ENCODE data around the gene CHID1.
A peak's percentile ranks its signal among the peaks of the same experiment; 100 is the strongest.

CHID1 gene

DNA sequence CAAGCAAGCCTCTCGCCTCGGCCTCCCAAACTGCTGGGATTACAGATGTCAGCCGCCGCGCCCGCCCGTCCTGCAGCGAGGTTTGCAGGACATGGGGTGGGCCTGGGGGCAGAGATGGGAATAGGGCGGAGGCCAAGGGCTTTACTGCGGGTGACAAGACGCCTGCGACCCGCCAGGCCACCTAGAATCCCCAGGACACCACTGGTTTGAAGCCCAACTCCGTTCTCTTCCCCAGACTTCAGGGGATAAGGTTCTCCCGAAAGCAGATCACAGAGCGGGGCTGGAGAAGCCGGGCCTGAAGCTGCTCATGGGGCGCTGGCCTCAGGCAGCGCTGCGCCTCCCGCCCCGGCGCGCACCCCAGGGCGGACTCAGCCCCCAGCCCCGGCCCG lies 68.6 kb downstream of the CHID1 start:
- H3K27ac Mint-ChIP-seq, result peak overlapping the region; percentile 70
- peaks cover 18% of the 10 kb centered on the region for H3K4me1 Mint-ChIP-seq (ENCODE audit: low read depth)
- peaks cover 2% of the 10 kb centered on the region for H3K36me3 Mint-ChIP-seq (ENCODE audit: low read depth)
- H3K4me3 Mint-ChIP-seq, result peak overlapping the region; percentile 85
- no peaks in the 10 kb centered on the region for H3K9me3 Mint-ChIP-seq
- H3K27me3 Mint-ChIP-seq (ENCODE audit: low read depth), result no peaks in the 10 kb centered on the region

DNA sequence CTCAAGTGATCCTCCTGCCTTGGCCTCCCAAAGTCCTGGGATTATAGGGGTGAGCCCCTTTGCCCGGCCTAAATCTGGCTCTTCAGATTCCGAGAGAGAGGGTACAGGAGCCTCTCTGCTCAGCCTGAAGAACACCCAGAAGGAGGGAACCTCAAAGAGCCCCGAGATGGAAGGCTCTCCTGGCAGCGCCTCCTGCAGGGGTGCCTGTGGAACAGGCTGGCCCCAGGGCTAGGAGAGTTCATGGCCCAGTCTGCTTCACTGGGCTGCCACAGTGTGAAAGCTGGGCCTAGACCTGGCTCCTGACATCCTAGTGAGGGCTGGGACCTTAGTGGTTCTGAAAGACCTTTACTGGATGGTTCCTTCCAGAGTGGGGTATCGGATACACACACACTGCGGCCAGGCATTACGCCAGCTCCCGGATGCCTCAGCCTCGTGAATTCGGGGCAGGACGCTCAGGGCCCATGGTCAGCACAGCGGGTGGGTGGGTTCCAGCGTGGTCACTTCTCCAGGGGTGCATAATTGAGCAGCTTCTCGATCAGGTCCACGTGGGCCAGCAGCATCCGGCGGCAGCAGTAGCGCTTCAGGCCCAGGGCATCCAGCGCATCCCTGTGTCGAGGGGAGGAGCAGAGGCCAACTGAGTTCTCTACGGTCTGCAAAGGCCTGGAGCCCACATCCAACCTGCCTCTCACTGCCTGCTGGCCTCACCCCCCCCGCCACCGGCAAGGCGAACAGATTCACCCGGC lies 70.6 kb downstream of the CHID1 start:
- Mint-ChIP-seq H3K9me3 (no peaks in the 10 kb centered on the region), H3K27me3 (ENCODE audit: low read depth) (no peaks in the 10 kb centered on the region), H3K4me3 (peak overlapping the region; percentile 85), H3K36me3 (ENCODE audit: low read depth) (peaks cover 3% of the 10 kb centered on the region), H3K4me1 (ENCODE audit: low read depth) (peaks cover 18% of the 10 kb centered on the region), H3K27ac (no peak overlapping the region)

DNA sequence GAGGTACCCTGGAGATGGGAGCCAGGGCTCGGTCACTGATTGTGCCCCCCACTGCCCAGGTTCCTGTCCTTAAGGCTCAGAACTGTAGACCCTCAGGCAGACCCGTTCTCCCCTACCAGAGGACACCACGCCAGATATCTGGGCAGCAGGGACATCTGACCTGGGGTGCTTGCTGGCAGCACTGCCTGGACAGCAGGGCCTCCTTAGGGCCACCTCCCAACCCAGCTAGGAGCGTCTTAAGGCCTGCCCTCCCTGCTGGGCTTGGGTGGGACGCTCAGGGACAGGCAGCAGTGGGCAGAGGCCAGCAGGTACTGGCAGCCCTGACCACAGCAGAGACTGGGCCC lies 71.4 kb downstream of the CHID1 start:
- H3K9me3 Mint-ChIP-seq, result no peaks in the 10 kb centered on the region
- no peaks in the 10 kb centered on the region for H3K27me3 Mint-ChIP-seq (ENCODE audit: low read depth)
- peaks cover 3% of the 10 kb centered on the region for H3K36me3 Mint-ChIP-seq (ENCODE audit: low read depth)
- H3K4me1 Mint-ChIP-seq (ENCODE audit: low read depth), result peaks cover 15% of the 10 kb centered on the region
- no peak overlapping the region for H3K4me3 Mint-ChIP-seq
- H3K27ac Mint-ChIP-seq, result no peak overlapping the region

DNA sequence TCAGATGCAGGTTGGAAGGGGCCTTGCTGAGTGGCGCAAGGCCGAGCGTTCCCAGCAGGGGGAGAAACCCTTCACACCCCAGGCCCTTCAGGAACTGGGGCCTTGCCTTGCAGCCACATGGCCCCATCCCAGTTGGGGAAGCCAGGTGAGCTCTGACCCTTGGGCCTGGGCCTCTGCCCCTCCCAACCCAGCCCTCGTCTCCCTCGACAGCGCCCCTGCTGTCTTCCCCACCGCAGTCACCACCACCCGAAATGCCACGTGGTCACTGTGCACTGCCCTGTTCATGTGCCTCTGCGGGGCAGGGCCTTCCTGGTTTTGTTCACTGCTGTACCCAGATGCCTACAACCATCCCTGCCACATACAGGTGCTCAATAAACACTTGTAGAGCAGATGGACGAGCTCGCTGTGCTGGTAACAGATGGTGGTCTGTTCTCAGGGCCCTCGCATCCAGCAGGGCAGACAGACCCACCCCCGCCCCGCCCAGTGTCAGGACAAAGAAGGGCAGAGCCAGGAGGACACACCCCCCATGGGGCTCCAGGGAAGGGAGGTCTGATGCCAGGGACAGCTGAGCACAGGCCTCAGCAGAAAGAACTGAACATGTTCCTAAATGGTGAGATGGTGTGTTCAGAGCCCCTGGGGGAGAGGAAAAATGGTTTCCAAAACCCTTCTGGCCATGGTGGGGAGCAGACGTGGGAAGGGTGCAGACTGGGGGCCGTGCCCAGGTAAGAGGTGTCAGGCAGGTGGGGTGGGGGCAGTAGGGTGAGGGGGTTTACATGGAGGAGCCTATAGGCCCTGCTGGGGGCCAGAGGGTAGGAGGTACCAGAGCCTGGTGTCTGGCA lies 72.0 kb downstream of the CHID1 start:
- H3K9me3 Mint-ChIP-seq, result no peaks in the 10 kb centered on the region
- H3K27ac Mint-ChIP-seq, result no peak overlapping the region
- no peaks in the 10 kb centered on the region for H3K27me3 Mint-ChIP-seq (ENCODE audit: low read depth)
- H3K36me3 Mint-ChIP-seq (ENCODE audit: low read depth), result peaks cover 3% of the 10 kb centered on the region
- no peak overlapping the region for H3K4me3 Mint-ChIP-seq
- H3K4me1 Mint-ChIP-seq (ENCODE audit: low read depth), result peaks cover 12% of the 10 kb centered on the region

DNA sequence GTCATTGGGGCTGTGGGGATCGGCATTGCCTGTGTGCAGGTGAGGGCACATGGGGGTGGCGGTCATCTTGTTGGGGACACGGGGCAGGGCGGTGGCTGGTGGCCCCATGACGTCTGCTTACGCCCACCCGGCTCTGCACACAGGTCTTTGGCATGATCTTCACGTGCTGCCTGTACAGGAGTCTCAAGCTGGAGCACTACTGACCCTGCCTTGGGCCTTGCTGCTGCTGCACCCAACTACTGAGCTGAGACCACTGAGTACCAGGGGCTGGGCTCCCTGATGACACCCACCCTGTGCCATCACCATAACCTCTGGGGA lies 72.7 kb downstream of the CHID1 start:
- Mint-ChIP-seq H3K36me3 (ENCODE audit: low read depth) (peaks cover 3% of the 10 kb centered on the region), H3K27ac (no peak overlapping the region), H3K27me3 (ENCODE audit: low read depth) (no peaks in the 10 kb centered on the region), H3K4me1 (ENCODE audit: low read depth) (peaks cover 11% of the 10 kb centered on the region), H3K9me3 (no peaks in the 10 kb centered on the region), H3K4me3 (no peak overlapping the region)

DNA sequence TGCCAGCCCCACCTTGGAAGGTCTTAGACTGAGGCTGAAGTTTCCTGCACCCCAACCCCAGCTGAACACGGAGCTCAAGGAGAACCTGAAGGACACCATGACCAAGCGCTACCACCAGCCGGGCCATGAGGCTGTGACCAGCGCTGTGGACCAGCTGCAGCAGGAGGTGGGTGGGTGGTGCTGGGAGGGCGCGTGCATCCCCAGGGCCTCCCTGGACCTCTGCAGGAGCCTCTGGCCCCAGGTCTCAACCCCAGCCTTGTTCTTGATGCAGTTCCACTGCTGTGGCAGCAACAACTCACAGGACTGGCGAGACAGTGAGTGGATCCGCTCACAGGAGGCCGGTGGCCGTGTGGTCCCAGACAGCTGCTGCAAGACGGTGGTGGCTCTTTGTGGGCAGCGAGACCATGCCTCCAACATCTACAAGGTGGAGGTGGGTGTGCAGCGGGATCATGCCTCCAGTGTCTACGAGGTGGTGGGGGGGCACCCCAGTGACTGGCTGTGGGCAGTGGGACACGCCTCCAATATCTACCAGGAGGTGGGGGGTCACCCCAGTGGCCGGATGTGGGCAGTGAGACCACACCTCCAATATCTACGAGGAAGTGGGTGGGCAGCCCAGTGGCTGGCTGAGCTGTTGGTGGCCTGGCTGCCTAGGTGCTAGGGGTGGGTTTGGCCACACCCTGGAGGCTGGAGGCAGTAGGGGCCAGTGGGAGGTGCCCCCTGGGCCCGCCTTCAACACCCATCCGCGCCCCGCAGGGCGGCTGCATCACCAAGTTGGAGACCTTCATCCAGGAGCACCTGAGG lies 73.2 kb downstream of the CHID1 start:
- H3K4me1 Mint-ChIP-seq (ENCODE audit: low read depth), result peaks cover 11% of the 10 kb centered on the region
- no peaks in the 10 kb centered on the region for H3K27me3 Mint-ChIP-seq (ENCODE audit: low read depth)
- peaks cover 3% of the 10 kb centered on the region for H3K36me3 Mint-ChIP-seq (ENCODE audit: low read depth)
- no peak overlapping the region for H3K27ac Mint-ChIP-seq
- no peak overlapping the region for H3K4me3 Mint-ChIP-seq
- H3K9me3 Mint-ChIP-seq, result no peaks in the 10 kb centered on the region

DNA sequence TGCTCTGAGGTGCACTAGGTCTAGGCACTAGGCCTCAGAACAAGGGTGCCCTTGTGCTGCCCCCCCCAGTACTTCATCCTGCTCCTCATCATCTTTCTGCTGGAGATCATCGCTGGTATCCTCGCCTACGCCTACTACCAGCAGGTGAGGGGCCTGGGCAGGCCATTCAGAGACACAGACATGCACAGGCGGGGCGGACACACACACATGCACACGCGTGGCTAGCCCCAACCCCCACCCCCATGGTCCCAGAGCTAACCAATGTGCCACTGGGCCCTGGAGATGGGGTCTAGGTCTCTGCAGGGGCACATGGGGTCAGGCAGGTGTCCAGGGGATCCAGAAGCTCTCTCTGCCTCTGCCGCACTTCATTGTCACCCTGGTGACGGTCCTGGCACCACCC lies 73.9 kb downstream of the CHID1 start:
- H3K4me3 Mint-ChIP-seq, result no peak overlapping the region
- no peak overlapping the region for H3K27ac Mint-ChIP-seq
- H3K9me3 Mint-ChIP-seq, result no peaks in the 10 kb centered on the region
- peaks cover 3% of the 10 kb centered on the region for H3K36me3 Mint-ChIP-seq (ENCODE audit: low read depth)
- H3K4me1 Mint-ChIP-seq (ENCODE audit: low read depth), result peaks cover 11% of the 10 kb centered on the region
- H3K27me3 Mint-ChIP-seq (ENCODE audit: low read depth), result peaks cover 7% of the 10 kb centered on the region

DNA sequence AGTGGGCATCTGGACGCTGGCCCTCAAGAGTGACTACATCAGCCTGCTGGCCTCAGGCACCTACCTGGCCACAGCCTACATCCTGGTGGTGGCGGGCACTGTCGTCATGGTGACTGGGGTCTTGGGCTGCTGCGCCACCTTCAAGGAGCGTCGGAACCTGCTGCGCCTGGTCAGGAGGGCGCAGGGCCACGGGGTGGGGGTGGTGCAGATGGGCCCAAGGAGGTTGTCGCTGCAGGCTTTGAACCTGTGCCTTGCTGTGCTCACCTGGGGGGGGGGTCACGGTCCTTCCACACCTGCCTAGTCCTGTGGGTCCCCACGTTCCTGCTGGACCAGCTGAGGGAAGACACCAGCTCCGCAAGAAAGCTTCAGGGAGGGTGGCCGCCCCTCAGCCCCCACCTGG lies 74.3 kb downstream of the CHID1 start:
- H3K27me3 Mint-ChIP-seq (ENCODE audit: low read depth), result peaks cover 11% of the 10 kb centered on the region
- peaks cover 11% of the 10 kb centered on the region for H3K4me1 Mint-ChIP-seq (ENCODE audit: low read depth)
- no peaks in the 10 kb centered on the region for H3K9me3 Mint-ChIP-seq
- H3K4me3 Mint-ChIP-seq, result no peak overlapping the region
- peaks cover 3% of the 10 kb centered on the region for H3K36me3 Mint-ChIP-seq (ENCODE audit: low read depth)
- H3K27ac Mint-ChIP-seq, result no peak overlapping the region

DNA sequence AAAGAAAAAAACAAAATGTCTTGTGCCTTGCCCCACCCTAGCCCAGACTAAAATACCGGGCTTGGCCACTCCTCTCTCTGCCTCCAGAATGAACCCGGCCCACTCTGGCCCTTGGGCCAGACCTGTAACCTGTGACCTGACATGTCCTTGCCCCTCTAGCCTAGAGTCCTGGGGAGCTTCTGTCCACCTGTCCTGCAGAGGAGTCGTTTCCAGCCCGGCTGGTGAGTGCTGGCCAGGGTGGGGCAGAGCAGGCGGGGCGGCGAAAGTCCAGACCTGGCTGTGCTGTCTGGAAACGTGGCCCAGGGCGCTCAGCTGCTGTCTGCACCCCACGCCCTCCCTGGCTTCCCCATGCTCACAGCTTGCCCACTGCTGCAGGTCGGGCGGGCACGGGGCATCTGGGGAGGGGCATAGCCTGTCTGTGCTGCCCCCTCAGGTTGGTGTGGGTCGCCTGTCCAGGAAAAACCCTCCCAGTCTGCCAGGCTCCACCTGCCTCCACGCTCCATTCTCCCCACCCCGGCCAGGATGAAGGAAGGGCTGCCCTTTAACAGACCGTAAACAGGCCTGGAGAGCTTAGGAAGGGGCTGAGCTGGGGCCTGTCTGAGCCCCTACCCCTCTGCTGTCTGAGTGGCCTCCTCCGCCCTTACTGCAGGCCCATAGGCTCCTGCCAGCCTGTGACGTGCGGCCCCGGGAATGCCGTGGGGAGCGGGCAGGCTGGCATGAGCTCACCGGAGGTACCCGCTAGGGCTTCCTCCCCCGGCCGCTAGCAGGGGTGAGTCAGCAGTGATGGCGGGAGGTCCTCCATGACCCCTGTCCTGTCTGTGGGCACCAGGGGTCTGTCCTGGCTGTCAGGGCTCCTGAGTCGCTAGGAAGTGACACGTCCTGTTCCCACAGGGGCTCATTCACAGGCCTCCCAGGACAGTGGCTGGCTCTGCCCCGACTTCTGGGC lies 76.0 kb downstream of the CHID1 start:
- Mint-ChIP-seq H3K27ac (no peak overlapping the region), H3K4me1 (ENCODE audit: low read depth) (peaks cover 2% of the 10 kb centered on the region), H3K36me3 (ENCODE audit: low read depth) (peaks cover 3% of the 10 kb centered on the region), H3K9me3 (no peaks in the 10 kb centered on the region), H3K4me3 (no peak overlapping the region), H3K27me3 (ENCODE audit: low read depth) (peaks cover 19% of the 10 kb centered on the region)

DNA sequence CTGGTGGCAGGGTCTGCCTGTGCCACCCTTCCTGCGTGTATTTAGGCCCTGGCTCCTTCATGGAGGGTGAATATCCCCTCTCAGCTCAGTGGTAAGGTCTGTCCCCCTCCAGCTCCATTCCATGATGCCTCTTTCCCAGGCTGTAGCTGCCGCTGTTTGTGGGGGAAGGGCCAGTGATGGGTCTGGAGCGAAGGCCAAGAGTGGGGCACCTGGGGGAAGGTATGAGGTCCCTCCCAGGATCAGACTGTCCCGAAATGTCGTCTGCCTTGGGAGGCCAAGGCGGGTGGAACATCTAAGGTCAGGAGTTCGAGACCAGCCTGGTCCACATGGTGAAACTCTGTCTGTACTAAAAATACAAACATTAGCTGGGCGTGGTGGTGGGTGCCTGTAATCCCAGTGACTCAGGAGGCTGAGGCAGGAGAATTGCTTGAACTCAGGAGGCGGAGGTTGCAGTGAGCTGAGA lies 76.7 kb downstream of the CHID1 start:
- peaks cover 26% of the 10 kb centered on the region for H3K27me3 Mint-ChIP-seq (ENCODE audit: low read depth)
- H3K27ac Mint-ChIP-seq, result no peak overlapping the region
- peaks cover 2% of the 10 kb centered on the region for H3K4me1 Mint-ChIP-seq (ENCODE audit: low read depth)
- H3K4me3 Mint-ChIP-seq, result peak overlapping the region; percentile 42
- H3K36me3 Mint-ChIP-seq (ENCODE audit: low read depth), result peaks cover 1% of the 10 kb centered on the region
- no peaks in the 10 kb centered on the region for H3K9me3 Mint-ChIP-seq

DNA sequence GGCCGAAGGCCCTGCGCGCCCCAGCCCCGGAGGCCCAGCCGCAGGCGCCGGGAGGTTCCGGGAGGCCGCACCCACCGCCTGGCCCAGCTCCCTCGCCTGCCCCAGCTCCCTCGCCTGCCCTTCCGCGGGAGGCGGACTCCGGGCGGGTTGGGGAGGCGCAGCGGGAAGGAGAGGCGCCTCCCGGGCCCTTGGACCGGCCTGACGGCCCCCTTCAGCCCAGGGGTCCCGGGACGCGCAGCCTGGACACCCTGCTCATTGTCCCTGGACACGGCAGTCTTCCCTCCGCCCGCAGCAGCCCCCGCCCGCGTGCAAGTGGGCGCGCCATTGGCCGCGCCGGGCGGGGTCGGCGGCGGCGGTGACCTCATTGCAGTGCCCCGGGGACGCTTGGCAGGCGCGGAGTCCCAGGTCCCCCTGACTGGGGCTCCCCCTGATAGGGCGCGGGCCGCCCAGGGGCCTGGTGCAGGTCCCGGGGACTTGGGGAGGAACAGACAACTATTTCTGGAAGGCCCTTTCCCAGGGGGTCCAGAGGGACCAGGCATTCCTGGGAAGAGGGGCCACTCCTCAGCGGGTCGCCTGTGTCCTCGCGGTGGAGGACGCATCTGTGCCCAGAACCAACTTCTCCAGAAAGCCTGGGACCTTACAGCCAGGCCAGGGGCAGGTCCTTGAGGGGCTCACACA lies 77.4 kb downstream of the CHID1 start:
- no peak overlapping the region for H3K27ac Mint-ChIP-seq
- no peaks in the 10 kb centered on the region for H3K9me3 Mint-ChIP-seq
- H3K36me3 Mint-ChIP-seq (ENCODE audit: low read depth), result peaks cover 1% of the 10 kb centered on the region
- H3K27me3 Mint-ChIP-seq (ENCODE audit: low read depth), result peaks cover 32% of the 10 kb centered on the region
- H3K4me3 Mint-ChIP-seq, result no peak overlapping the region
- peaks cover 2% of the 10 kb centered on the region for H3K4me1 Mint-ChIP-seq (ENCODE audit: low read depth)

DNA sequence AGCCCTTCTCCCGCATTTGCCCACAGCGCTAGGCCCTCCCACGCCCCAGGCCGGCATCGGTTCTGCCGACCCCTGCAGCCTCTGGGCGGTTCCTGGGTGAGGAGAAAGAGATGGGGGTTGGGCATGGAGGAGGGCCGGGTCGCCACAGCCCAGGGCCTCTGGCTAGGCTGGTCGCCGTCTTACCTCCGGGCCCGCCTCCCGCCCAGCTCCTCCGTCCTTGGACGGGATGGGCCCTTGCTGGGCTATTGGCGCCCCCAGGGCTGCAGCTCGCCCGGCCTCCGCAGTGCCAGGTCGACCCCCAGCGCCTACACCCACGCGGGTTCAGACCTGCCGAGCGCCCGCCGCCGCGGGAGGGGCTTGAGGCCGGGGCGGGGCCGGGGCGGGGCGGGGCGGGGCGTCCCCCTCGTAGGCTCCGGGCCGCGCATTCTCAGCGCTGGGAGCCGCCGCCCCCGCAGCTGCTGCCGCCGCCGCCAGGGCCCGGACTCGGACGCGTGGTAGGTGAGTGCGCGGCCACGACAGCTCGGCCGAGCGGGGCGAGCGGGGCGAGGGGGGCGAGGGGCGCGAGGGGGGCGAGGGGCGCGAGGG lies 78.0 kb downstream of the CHID1 start, which contains the start of gene CD151:
Gene CD151, plus strand, starts transcription at position 424 of the 585 bp plus-strand sequence. CDS start 3,118 bp downstream, outside the sequence.
- Mint-ChIP-seq H3K27me3 (ENCODE audit: low read depth) (peaks cover 39% of the 10 kb centered on the region), H3K4me1 (ENCODE audit: low read depth) (peaks cover 3% of the 10 kb centered on the region), H3K4me3 (peak within 1 kb of the TSS; percentile 67), H3K27ac (no peak within 1 kb of the TSS), H3K9me3 (no peaks in the 10 kb centered on the region), H3K36me3 (ENCODE audit: low read depth) (peaks cover 1% of the 10 kb centered on the region)

DNA sequence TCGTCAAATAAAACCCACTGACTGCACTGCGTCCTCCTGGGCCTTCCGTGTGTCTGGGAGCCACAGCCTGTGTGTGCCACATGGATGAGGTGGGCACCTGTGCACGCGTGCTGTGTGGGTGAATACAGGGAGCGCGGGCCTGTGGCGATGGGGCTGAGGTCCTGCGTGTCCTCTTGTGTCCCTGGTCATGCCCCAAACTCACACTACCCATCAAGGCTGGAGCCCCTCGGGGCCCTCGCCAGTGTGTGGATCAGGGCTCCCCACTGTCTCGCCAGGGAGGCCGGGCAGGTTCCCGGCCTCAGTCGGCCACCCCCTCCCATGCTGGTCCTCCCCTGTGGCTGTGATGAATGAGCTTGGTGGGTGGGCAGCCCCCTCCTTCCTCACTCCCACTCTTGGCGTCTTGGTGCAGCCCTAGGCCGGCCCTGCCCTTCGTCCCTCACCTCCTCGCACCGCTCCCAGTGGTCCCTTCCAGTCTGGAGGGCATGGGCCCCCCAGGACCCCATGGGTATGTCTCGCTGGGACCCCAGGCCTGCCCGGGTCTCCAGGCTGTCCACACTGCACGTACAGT lies 78.6 kb downstream of the CHID1 start:
- peaks cover 4% of the 10 kb centered on the region for H3K4me1 Mint-ChIP-seq (ENCODE audit: low read depth)
- H3K4me3 Mint-ChIP-seq, result peak overlapping the region; percentile 67
- peaks cover 41% of the 10 kb centered on the region for H3K27me3 Mint-ChIP-seq (ENCODE audit: low read depth)

More for the DNA sequence above, 78.6 kb downstream of the CHID1 start:
- H3K36me3 Mint-ChIP-seq (ENCODE audit: low read depth), result peaks cover 1% of the 10 kb centered on the region
- H3K9me3 Mint-ChIP-seq, result no peaks in the 10 kb centered on the region
- H3K27ac Mint-ChIP-seq, result no peak overlapping the region
